Loucy (cell line): Measurements from ENCODE around the gene STON1.

Source experiments
- H2AFZ ChIP-seq: fragments of 200-600 bp; sonication (generic); 2 replicates; pipeline ENCODE4 v1.6.0; 2016; ENCODE audit warnings: antibody characterized with exemption, mild to moderate bottlenecking, low read length, moderate library complexity
- H3F3A ChIP-seq: fragments of 200-600 bp; 2 replicates; pipeline ENCODE4 v1.6.0; 2016; ENCODE audit warnings: antibody characterized with exemption, low read depth, mild to moderate bottlenecking
- H3K27me3 ChIP-seq: fragments of 200-600 bp; sonication (generic); 2 replicates; pipeline ENCODE4 v1.6.1; 2014; ENCODE audit warnings: low read length, mild to moderate bottlenecking; ENCODE audit not compliant: insufficient read depth, poor library complexity, severe bottlenecking
- H3K36me3 ChIP-seq: fragments of 200-600 bp; sonication (generic); 2 replicates; pipeline ENCODE4 v1.6.1; 2016; ENCODE audit warnings: low read length; ENCODE audit not compliant: insufficient read depth
- H3K4me1 ChIP-seq: fragments of 200-600 bp; sonication (generic); 2 replicates; pipeline ENCODE4 v1.5.1; 2014; ENCODE audit warnings: low read length, mild to moderate bottlenecking; ENCODE audit not compliant: insufficient read depth, poor library complexity, severe bottlenecking
- H3K4me2 ChIP-seq: fragments of 200-600 bp; sonication (generic); 2 replicates; pipeline ENCODE4 v1.6.0; 2014; ENCODE audit warnings: antibody characterized with exemption, low read length, low read depth, mild to moderate bottlenecking; ENCODE audit not compliant: poor library complexity, severe bottlenecking
- H3K4me3 ChIP-seq: fragments of 200-600 bp; sonication (generic); 2 replicates; pipeline ENCODE4 v1.5.1; 2014; ENCODE audit warnings: low read length, mild to moderate bottlenecking, mixed read lengths; ENCODE audit not compliant: poor library complexity, severe bottlenecking
- H3K79me2 ChIP-seq: fragments of 200-600 bp; sonication (generic); 2 replicates; pipeline ENCODE4 v1.6.1; 2014; ENCODE audit warnings: low read length; ENCODE audit not compliant: insufficient read depth
- H3K9ac ChIP-seq: fragments of 200-600 bp; sonication (generic); 2 replicates; pipeline ENCODE4 v1.6.0; 2014; ENCODE audit warnings: mild to moderate bottlenecking, low read depth, low read length, moderate library complexity; ENCODE audit not compliant: poor library complexity, severe bottlenecking
- H3K9me2 ChIP-seq: fragments of 200-600 bp; sonication (generic); replicated peaks from 2 replicates; pipeline ENCODE4 v1.6.1; 2016; ENCODE audit warnings: low read depth, low read length, mixed read lengths
- H3K9me3 ChIP-seq: fragments of 200-600 bp; sonication (generic); 2 replicates; pipeline ENCODE4 v1.6.1; 2014; ENCODE audit warnings: mild to moderate bottlenecking, antibody characterized with exemption, low read length, low read depth; ENCODE audit not compliant: insufficient read depth
- H4K20me1 ChIP-seq: fragments of 200-600 bp; sonication (generic); 2 replicates; pipeline ENCODE4 v1.6.0; 2014; ENCODE audit warnings: antibody characterized with exemption, low read length, mild to moderate bottlenecking; ENCODE audit not compliant: insufficient read depth, poor library complexity, severe bottlenecking
- EZH2phosphoT487 ChIP-seq: fragments of 200-600 bp; IDR thresholded peaks from 2 replicates; pipeline ENCODE4 v1.6.1; 2018; ENCODE audit warnings: antibody characterized with exemption, mild to moderate bottlenecking, moderate library complexity, borderline replicate concordance
- TF ChIP-seq, protein P1 (sequence below): fragments of 200-600 bp; sonication (generic); conservative IDR thresholded peaks from 2 replicates; pipeline ENCODE4 v1.5.1; 2014; ENCODE audit warnings: mild to moderate bottlenecking, antibody characterized with exemption, low read length

The STON1 gene

DNA sequence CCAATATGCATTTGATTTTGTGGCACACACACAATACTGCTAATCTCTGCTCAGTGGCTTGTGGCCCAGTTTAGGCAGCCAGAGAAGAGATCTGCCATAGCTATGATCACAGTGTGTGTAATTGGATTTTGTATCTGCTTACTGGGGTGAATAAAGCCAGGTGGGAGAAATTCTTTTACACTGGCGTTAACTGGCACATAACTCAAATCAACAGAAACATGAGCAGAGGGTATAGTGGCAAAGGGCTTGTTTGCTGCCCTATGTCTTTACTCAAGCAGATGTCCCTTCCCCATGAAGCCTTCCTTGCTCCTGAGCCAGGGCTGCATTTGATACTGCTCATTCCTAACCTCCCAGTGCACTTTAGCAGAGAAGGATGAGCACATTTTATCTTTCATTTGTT lies 28.5 kb downstream of the STON1 start:
- no peaks in the 10 kb centered on the region for H3K27me3 ChIP-seq
- no peak for TF ChIP-seq EZH2phosphoT487
- TF ChIP-seq, protein P1, sequence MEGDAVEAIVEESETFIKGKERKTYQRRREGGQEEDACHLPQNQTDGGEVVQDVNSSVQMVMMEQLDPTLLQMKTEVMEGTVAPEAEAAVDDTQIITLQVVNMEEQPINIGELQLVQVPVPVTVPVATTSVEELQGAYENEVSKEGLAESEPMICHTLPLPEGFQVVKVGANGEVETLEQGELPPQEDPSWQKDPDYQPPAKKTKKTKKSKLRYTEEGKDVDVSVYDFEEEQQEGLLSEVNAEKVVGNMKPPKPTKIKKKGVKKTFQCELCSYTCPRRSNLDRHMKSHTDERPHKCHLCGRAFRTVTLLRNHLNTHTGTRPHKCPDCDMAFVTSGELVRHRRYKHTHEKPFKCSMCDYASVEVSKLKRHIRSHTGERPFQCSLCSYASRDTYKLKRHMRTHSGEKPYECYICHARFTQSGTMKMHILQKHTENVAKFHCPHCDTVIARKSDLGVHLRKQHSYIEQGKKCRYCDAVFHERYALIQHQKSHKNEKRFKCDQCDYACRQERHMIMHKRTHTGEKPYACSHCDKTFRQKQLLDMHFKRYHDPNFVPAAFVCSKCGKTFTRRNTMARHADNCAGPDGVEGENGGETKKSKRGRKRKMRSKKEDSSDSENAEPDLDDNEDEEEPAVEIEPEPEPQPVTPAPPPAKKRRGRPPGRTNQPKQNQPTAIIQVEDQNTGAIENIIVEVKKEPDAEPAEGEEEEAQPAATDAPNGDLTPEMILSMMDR: no peak

DNA sequence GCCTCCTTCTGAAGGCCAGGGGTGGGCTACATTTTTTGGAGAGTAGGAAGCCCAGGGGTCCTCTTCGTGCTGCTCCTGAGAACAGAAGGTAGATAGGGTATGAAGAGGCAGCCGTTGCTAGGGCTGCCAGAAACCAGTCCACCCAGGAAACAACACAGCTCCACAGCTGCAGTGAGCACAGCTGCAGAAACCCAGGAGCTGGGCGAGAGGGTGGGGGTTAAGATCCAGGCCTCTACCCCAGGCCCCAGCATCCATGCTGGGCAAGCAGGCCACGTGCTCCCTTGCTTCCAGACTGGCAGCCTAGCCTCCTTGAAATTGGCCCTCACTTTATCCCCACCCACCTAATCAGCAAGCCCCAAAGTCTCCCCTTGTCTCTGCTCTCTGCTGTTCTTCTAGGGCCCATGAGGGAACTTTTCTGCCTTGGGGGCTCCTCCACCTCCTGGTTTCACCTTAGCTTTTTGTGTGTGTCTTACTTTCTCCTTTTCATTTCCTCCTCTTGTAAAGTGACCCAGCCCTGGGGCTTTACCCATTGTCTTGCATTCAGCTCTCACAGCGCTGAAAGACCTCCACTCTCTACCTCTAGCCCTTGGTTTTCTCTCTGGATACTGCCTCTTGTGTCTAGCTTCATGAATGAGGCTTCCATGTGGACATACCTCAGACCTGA lies 30.7 kb downstream of the STON1 start:
- Histone ChIP-seq H3K79me2 (no peaks in the 10 kb centered on the region), H3K9me2 (no peaks in the 10 kb centered on the region), H3K4me1 (no peaks in the 10 kb centered on the region), H3K9ac (no peak overlapping the region), H2AFZ (no peak overlapping the region), H3F3A (no peaks in the 10 kb centered on the region), H3K4me2 (no peak overlapping the region), H4K20me1 (no peaks in the 10 kb centered on the region), H3K9me3 (no peaks in the 10 kb centered on the region), H3K4me3 (no peak overlapping the region), H3K27me3 (no peaks in the 10 kb centered on the region), H3K36me3 (no peaks in the 10 kb centered on the region)
- TF ChIP-seq EZH2phosphoT487: no peak
- TF ChIP-seq, protein P1: no peak

More for the DNA sequence above, 28.5 kb downstream of the STON1 start:
- no peak overlapping the region for H3K4me2 ChIP-seq
- no peaks in the 10 kb centered on the region for H3K4me1 ChIP-seq
- H3K9ac ChIP-seq: no peak overlapping the region
- H3K4me3 ChIP-seq: no peak overlapping the region
- no peaks in the 10 kb centered on the region for H3K79me2 ChIP-seq
- no peak overlapping the region for H2AFZ ChIP-seq
- no peaks in the 10 kb centered on the region for H3K36me3 ChIP-seq
- H4K20me1 ChIP-seq: no peaks in the 10 kb centered on the region
- no peaks in the 10 kb centered on the region for H3K9me2 ChIP-seq
- H3F3A ChIP-seq: no peaks in the 10 kb centered on the region
- no peaks in the 10 kb centered on the region for H3K9me3 ChIP-seq

DNA sequence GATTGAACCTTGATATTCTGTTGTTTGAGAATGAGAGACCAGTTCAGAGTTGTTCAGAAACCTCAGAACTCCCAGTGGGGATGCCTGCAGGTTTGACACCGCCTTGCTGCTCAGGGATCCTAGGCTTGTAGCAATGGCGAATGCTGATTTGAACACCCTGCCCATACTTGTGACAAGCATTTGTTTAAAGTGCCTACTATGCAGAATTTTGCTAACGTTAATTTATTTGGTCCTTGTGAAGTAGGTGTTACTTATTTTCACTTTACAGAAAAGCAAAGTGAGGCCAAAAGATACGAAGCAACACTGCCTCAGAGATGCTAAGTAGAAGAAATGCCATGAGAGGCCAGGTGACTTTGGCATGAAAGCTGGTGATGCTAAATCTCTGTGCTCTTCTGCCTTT lies 32.3 kb downstream of the STON1 start:
- H3K27me3 ChIP-seq: no peaks in the 10 kb centered on the region
- H3K4me2 ChIP-seq: no peak overlapping the region
- H4K20me1 ChIP-seq: no peaks in the 10 kb centered on the region
- no peak overlapping the region for H2AFZ ChIP-seq
- no peak overlapping the region for H3K9ac ChIP-seq
- H3K36me3 ChIP-seq: no peaks in the 10 kb centered on the region
- no peaks in the 10 kb centered on the region for H3F3A ChIP-seq
- no peaks in the 10 kb centered on the region for H3K9me3 ChIP-seq
- no peaks in the 10 kb centered on the region for H3K4me1 ChIP-seq
- no peak overlapping the region for H3K4me3 ChIP-seq
- TF ChIP-seq EZH2phosphoT487: no peak
- TF ChIP-seq, protein P1: no peak
- no peaks in the 10 kb centered on the region for H3K79me2 ChIP-seq
- no peaks in the 10 kb centered on the region for H3K9me2 ChIP-seq
